HEK293 (cell line): Measurements from ENCODE around the gene PHF3.
A peak's percentile ranks its signal among the peaks of the same experiment; 100 is the strongest.

ENCODE experiments used
- CTCF ChIA-PET: fragments of 350-600 bp; formaldehyde crosslinking; extraction: SDS; loops from one replicate; lab custom pipeline; 2021; ENCODE audit warnings: antibody characterized with exemption; lab: Yijun Ruan, JAX
- POLR2A ChIA-PET: fragments of 300-600 bp; formaldehyde crosslinking; extraction: SDS; loops from one replicate; lab custom pipeline; 2020; ENCODE audit warnings: antibody characterized with exemption, inconsistent platforms; lab: Yijun Ruan, JAX
- H3K27ac ChIP-seq: fragments of 200-500 bp; sonication (Bioruptor generic); 2 replicates; pipeline ENCODE4 v1.5.1; 2014; ENCODE audit warnings: low read depth, low read length, control low read depth, inconsistent platforms; ENCODE audit errors: extremely low read depth
- H3K36me3 ChIP-seq, 2 experiments: fragments of 200-500 bp in 1 of 2; sonication (Bioruptor generic) in 1 of 2; 1 replicate in 1 of 2; 2 replicates in 1 of 2; pipeline ENCODE4 v1.5.1; 2014 to 2017; ENCODE audit warnings: inconsistent platforms in 2 of 2, low read length in 2 of 2; ENCODE audit not compliant: control insufficient read depth in 2 of 2, insufficient read depth in 1 of 2
- H3K4me1 ChIP-seq: fragments of 200-500 bp; sonication (Bioruptor generic); 2 replicates; pipeline ENCODE4 v1.5.1; 2014; ENCODE audit warnings: mild to moderate bottlenecking, low read length, inconsistent platforms; ENCODE audit not compliant: control insufficient read depth, insufficient read depth
- H3K4me3 ChIP-seq: 2 replicates; pipeline ENCODE4 v1.5.1; 2011; ENCODE audit warnings: low read depth, mild to moderate bottlenecking, control low read depth, low read length, moderate library complexity
- H3K9me3 ChIP-seq: fragments of 200-500 bp; sonication (Bioruptor generic); 2 replicates; pipeline ENCODE4 v1.5.1; 2014; ENCODE audit warnings: low read depth, low read length, inconsistent platforms; ENCODE audit not compliant: control insufficient read depth, insufficient read depth
- GLI4 ChIP-seq: fragments of 450-650 bp; formaldehyde crosslinking; IDR thresholded peaks from 2 replicates; pipeline ENCODE4 v1.5.1; 2016; ENCODE audit warnings: missing biosample characterization, missing genetic modification characterization
- KLF9 ChIP-seq: fragments of 450-650 bp; formaldehyde crosslinking; IDR thresholded peaks from 2 replicates; pipeline ENCODE4 v1.5.1; 2016; ENCODE audit warnings: missing biosample characterization, missing genetic modification characterization, low read depth
- MEIS1 ChIP-seq: sonication (generic); formaldehyde crosslinking; IDR thresholded peaks from 2 replicates; pipeline ENCODE4 v1.8.1; 2022; ENCODE audit warnings: missing genetic modification reagents, mild to moderate bottlenecking, borderline replicate concordance
- RBAK ChIP-seq: fragments of 450-650 bp; formaldehyde crosslinking; IDR thresholded peaks from 2 replicates; pipeline ENCODE4 v1.5.1; 2016; ENCODE audit warnings: missing biosample characterization, missing genetic modification characterization
- SP3 ChIP-seq: fragments of 450-650 bp; formaldehyde crosslinking; IDR thresholded peaks from 2 replicates; pipeline ENCODE4 v1.5.1; 2016; ENCODE audit warnings: missing biosample characterization, missing genetic modification characterization
- SP7 ChIP-seq: fragments of 450-650 bp; formaldehyde crosslinking; IDR thresholded peaks from 2 replicates; pipeline ENCODE4 v1.5.1; 2016; ENCODE audit warnings: missing biosample characterization, missing genetic modification characterization
- ZBTB17 ChIP-seq: fragments of 450-650 bp; formaldehyde crosslinking; IDR thresholded peaks from 2 replicates; pipeline ENCODE4 v1.5.1; 2016; ENCODE audit warnings: missing biosample characterization, missing genetic modification characterization
- ZBTB20 ChIP-seq: fragments of 450-650 bp; formaldehyde crosslinking; IDR thresholded peaks from 2 replicates; pipeline ENCODE4 v1.5.1; 2016; ENCODE audit warnings: missing biosample characterization, missing genetic modification characterization
- ZBTB8A ChIP-seq: fragments of 450-650 bp; formaldehyde crosslinking; IDR thresholded peaks from 2 replicates; pipeline ENCODE4 v1.5.1; 2016; ENCODE audit warnings: missing biosample characterization, missing genetic modification characterization
- ZEB2 ChIP-seq: fragments of 450-650 bp; formaldehyde crosslinking; IDR thresholded peaks from 2 replicates; pipeline ENCODE4 v1.5.1; 2016; ENCODE audit warnings: missing biosample characterization, missing genetic modification characterization
- ZNF121 ChIP-seq: fragments of 450-650 bp; formaldehyde crosslinking; IDR thresholded peaks from 2 replicates; pipeline ENCODE4 v1.5.1; 2016; ENCODE audit warnings: missing biosample characterization, missing genetic modification characterization
- ZNF138 ChIP-seq: fragments of 450-650 bp; formaldehyde crosslinking; IDR thresholded peaks from 2 replicates; pipeline ENCODE4 v1.5.1; 2016; ENCODE audit warnings: missing biosample characterization, missing genetic modification characterization, borderline replicate concordance
- ZNF140 ChIP-seq: fragments of 450-650 bp; formaldehyde crosslinking; IDR thresholded peaks from 2 replicates; pipeline ENCODE4 v1.5.1; 2016; ENCODE audit warnings: missing biosample characterization, missing genetic modification characterization
- ZNF146 ChIP-seq: fragments of 450-650 bp; formaldehyde crosslinking; IDR thresholded peaks from 2 replicates; pipeline ENCODE4 v1.5.1; 2016; ENCODE audit warnings: missing biosample characterization, missing genetic modification characterization
- ZNF169 ChIP-seq: fragments of 450-650 bp; formaldehyde crosslinking; IDR thresholded peaks from 2 replicates; pipeline ENCODE4 v1.5.1; 2016; ENCODE audit warnings: missing biosample characterization, missing genetic modification characterization
- ZNF214 ChIP-seq: fragments of 450-650 bp; formaldehyde crosslinking; IDR thresholded peaks from 2 replicates; pipeline ENCODE4 v1.5.1; 2017; ENCODE audit warnings: missing biosample characterization, mild to moderate bottlenecking, missing genetic modification characterization, borderline replicate concordance
- ZNF24 ChIP-seq: fragments of 450-650 bp; formaldehyde crosslinking; IDR thresholded peaks from 2 replicates; pipeline ENCODE4 v1.5.1; 2016; ENCODE audit warnings: missing biosample characterization, missing genetic modification characterization
- ZNF302 ChIP-seq: fragments of 450-650 bp; formaldehyde crosslinking; IDR thresholded peaks from 2 replicates; pipeline ENCODE4 v1.5.1; 2016; ENCODE audit warnings: missing biosample characterization, missing genetic modification characterization, low read depth
- ZNF335 ChIP-seq: fragments of 450-650 bp; formaldehyde crosslinking; conservative IDR thresholded peaks from 2 replicates; pipeline ENCODE4 v1.5.1; 2016; ENCODE audit warnings: missing biosample characterization, missing genetic modification characterization
- ZNF362 ChIP-seq: fragments of 450-650 bp; formaldehyde crosslinking; IDR thresholded peaks from 2 replicates; pipeline ENCODE4 v1.5.1; 2016; ENCODE audit warnings: missing biosample characterization, missing genetic modification characterization
- ZNF529 ChIP-seq: fragments of 450-650 bp; formaldehyde crosslinking; IDR thresholded peaks from 2 replicates; pipeline ENCODE4 v1.5.1; 2017; ENCODE audit warnings: missing genetic modification characterization, missing biosample characterization; ENCODE audit not compliant: insufficient replicate concordance
- ZSCAN30 ChIP-seq: fragments of 450-650 bp; IDR thresholded peaks from 2 replicates; pipeline ENCODE4 v1.5.1; 2018; ENCODE audit warnings: missing biosample characterization, mild to moderate bottlenecking, missing genetic modification characterization, moderate library complexity
- TF ChIP-seq, protein P1 (sequence below): IDR thresholded peaks from 2 replicates; pipeline ENCODE4 v1.6.1; 2011; ENCODE audit warnings: mild to moderate bottlenecking, low read depth, low read length, borderline replicate concordance
- TF ChIP-seq, protein P2 (sequence below): fragments of 450-650 bp; formaldehyde crosslinking; IDR thresholded peaks from 2 replicates; pipeline ENCODE4 v1.5.1; 2016; ENCODE audit warnings: missing biosample characterization, missing genetic modification characterization

The PHF3 gene

GRCh38 chr6:63643862-63644261 lies 8.3 kb downstream of the PHF3 start (continued):
- TF ChIP-seq ZNF302 (tag by site-specific recombination), result no peak
- no peak for TF ChIP-seq KLF9
- no peak for TF ChIP-seq ZNF529 (tag by site-specific recombination)
- TF ChIP-seq, all 188 proteins: peak for 0

DNA sequence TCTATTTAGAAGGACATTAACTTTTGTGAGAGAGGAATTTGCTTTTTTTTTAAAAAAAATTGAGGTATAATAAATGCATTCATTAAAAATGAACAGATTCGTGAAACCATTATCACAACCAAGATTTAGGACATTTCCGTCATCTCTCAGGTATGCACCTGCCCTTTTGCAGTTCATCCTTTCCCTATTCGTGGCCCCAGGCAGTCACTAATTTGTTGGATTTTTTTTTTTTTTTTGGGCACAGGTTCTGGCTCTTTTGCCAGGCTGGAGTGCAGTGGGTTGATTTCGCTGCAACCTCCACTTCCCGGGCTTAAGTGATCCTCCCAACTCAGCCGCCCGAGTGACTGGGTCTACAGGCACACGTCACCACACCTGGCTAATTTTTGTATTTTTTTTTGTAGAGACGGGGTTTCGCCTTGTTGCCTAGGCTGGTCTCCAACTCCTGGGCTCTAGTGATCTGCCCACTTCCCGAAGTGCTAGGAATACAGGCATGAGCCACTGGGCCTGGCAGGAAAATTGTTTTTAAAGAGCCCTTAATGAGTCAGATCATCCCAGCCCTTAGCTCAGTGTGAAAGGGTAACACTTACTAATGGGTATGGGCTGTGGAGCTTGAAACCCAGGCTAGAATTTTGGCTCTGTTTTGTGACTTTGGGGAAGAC lies 9.2 kb downstream of the PHF3 start:
- peaks cover 29% of the 10 kb centered on the region for H3K4me1 ChIP-seq
- POLR2A ChIA-PET, result interaction anchor here (1.8 kb wide), 1 partner anchor 9 kb away, joined by 12 read pairs; the partner anchor contains the start of gene PHF3
- H3K9me3 ChIP-seq, result no peaks in the 10 kb centered on the region
- CTCF ChIA-PET, result interaction anchor here (0.6 to 1.3 kb wide), 4 partner anchors 7 to 292 kb away, joined by 3 to 5 read pairs (median 4); no protein-coding TSS in a partner anchor
- 0 out of 2 replicates have a peak overlapping the region, but pooled peaks have one; percentile 4 for H3K4me3 ChIP-seq
- H3K27ac ChIP-seq, result no peak overlapping the region
- H3K36me3 ChIP-seq, result peaks cover 3 to 14% of the 10 kb centered on the region in 2 experiments; a peak in 2 of 3 replicates
- TF ChIP-seq SP7 (peak; percentile 35; the same call in 1 of the 2 replicates), ZEB2 (peak; percentile 16; the same call in 1 of the 2 replicates), ZBTB8A (tag by site-specific recombination) (peak; percentile 47), MEIS1 (CRISPR knock-in tag) (no peak), ZNF24 (tag by site-specific recombination) (no peak), ZNF362 (tag by site-specific recombination) (peak; percentile 91), ZBTB20 (tag by site-specific recombination) (peak; percentile 21; the same call in 1 of the 2 replicates), GLI4 (tag by site-specific recombination) (no peak), ZBTB17 (tag by site-specific recombination) (peak; percentile 25; the same call in 1 of the 2 replicates), ZNF169 (tag by site-specific recombination) (no peak), ZNF335 (tag by site-specific recombination) (peak; percentile 42; the same call in 1 of the 2 replicates)
- TF ChIP-seq, protein P1, sequence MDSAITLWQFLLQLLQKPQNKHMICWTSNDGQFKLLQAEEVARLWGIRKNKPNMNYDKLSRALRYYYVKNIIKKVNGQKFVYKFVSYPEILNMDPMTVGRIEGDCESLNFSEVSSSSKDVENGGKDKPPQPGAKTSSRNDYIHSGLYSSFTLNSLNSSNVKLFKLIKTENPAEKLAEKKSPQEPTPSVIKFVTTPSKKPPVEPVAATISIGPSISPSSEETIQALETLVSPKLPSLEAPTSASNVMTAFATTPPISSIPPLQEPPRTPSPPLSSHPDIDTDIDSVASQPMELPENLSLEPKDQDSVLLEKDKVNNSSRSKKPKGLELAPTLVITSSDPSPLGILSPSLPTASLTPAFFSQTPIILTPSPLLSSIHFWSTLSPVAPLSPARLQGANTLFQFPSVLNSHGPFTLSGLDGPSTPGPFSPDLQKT, result no peak

DNA sequence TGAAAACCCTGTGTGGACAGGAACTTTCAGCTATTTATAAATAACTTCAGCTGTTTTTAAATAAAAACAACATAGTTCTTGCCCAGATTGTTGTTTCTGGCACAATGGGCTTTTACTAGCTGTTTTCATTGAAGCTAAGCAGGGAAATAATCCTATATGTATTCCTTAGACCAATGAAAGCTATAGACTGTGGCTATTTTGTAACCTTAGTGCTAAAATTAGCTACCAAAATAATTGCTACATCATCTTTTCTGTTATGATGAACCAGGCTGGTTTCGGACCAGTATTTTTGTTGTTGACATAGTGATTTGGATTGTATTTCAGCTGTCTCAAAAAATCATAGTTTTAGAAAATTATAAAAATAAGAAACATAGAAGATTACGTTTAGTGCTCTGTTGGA lies 13.7 kb downstream of the PHF3 start:
- H3K36me3 ChIP-seq, result peaks cover 0 to 11% of the 10 kb centered on the region in 2 experiments; a peak in 1 of 3 replicates
- H3K4me1 ChIP-seq, result peaks cover 22% of the 10 kb centered on the region
- CTCF ChIA-PET, result interaction anchor here (0.6 to 0.7 kb wide), 2 partner anchors 12 to 14 kb away, joined by 3 to 4 read pairs; no protein-coding TSS in a partner anchor
- no peaks in the 10 kb centered on the region for H3K9me3 ChIP-seq
- POLR2A ChIA-PET, result interaction anchor here (1.1 to 1.3 kb wide), 2 partner anchors 13 to 76 kb away, joined by 4 to 6 read pairs; partner anchors contain the start of gene PHF3
- no peak overlapping the region for H3K27ac ChIP-seq
- H3K4me3 ChIP-seq, result no peak overlapping the region
- no peak for TF ChIP-seq SP3 (tag by site-specific recombination)
- no peak for TF ChIP-seq RBAK
- TF ChIP-seq, protein P2, sequence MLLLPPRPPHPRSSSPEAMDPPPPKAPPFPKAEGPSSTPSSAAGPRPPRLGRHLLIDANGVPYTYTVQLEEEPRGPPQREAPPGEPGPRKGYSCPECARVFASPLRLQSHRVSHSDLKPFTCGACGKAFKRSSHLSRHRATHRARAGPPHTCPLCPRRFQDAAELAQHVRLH (tag by site-specific recombination), result no peak
- TF ChIP-seq ZNF214 (tag by site-specific recombination), result no peak
- TF ChIP-seq ZNF138 (tag by site-specific recombination), result no peak
- TF ChIP-seq ZNF121 (tag by site-specific recombination), result no peak
- TF ChIP-seq ZSCAN30 (tag by site-specific recombination), result no peak
- TF ChIP-seq ZNF140, result no peak
- TF ChIP-seq ZNF146 (tag by site-specific recombination), result no peak
- TF ChIP-seq KLF9, result no peak
